Measurements from ENCODE around the gene ARMC9.
"Not testable (repeated sequence)": the region's sequence is repeated elsewhere in the genome, so short reads cannot be mapped to it uniquely, and the experiment has no call there.

The ARMC9 gene

DNA sequence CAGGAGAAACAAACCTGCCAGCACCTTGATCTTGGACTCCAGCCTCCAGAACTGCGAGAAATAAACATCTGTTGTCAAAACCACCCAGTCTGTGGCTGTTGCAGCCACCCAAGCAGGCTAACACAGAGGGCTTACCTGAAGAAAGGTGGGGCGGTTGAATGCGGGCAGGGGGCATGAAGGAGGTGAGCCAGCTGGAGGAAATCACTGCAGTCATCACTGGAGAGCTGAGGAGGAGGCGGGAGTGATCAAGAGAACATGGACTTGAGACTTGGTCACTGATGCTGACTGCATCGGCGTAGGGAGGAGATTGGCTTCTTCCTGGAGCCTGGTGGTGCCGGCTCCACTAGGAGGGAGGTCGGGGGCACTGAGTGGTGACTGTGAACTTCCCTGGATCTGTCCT lies 14.6 kb upstream of the ARMC9 start:
- DNase-seq (ENCODE audit: low read depth) = no peak

GRCh38 chr2:231184319-231184718 lies 14.1 kb upstream of the ARMC9 start:
- DNase-seq (ENCODE audit: low read depth) = no peak

DNA sequence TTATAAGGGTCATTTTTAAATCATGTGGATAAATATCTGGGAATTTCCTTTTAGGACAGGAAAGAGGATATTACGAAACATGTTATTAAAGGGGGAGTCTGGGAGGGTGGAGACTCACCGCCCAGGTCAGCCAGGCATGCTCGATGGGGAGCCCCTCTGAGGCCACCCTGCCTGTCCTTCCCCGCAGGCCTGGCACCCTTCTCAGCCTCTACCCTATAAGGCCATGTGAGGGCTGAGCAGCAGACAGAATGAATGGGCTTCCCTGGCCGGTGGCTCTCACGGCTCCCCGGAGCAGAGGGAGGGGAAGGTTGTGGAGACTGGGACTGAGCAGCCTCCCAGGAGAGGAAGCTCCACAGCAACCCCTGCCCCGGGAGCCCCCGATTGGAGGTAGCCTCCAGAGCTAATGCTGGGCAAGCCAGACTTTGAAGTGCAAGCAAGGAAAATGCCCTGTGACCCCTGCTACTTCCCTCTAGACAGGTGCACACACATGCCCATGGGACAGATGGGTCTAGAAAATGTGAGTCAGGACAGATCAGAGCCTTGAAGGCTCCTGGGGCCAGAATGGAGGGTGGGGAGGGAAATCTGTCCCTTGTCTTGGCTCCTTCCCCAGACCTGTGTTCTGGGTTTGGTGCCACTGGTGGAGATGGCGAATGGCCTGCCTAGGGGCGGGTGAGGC lies 13.2 kb upstream of the ARMC9 start:
- no peak for DNase-seq (ENCODE audit: low read depth)

GRCh38 chr2:231185886-231186285 lies 12.5 kb upstream of the ARMC9 start:
- no peak for DNase-seq (ENCODE audit: low read depth)

DNA sequence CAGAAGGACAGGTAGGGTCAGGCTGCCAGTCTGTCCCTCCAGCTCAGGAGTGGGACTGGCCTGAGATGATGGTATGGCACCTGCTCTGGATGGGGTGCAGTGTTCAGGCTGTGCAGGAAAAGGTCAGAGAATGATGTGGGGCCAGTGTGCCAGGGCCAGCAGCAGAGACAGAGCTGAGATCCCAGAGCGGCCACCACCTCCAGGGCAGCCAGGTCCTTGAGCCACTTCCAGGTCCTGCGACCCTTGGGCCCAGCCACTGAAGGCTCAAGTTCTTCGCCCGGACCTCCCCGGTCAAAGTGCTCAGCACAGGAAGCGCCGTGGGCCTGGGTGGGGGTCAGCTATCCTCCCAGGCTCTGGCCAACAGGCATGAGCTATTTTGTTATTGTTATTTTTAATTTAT lies 12.1 kb upstream of the ARMC9 start:
- no peak for DNase-seq (ENCODE audit: low read depth)

DNA sequence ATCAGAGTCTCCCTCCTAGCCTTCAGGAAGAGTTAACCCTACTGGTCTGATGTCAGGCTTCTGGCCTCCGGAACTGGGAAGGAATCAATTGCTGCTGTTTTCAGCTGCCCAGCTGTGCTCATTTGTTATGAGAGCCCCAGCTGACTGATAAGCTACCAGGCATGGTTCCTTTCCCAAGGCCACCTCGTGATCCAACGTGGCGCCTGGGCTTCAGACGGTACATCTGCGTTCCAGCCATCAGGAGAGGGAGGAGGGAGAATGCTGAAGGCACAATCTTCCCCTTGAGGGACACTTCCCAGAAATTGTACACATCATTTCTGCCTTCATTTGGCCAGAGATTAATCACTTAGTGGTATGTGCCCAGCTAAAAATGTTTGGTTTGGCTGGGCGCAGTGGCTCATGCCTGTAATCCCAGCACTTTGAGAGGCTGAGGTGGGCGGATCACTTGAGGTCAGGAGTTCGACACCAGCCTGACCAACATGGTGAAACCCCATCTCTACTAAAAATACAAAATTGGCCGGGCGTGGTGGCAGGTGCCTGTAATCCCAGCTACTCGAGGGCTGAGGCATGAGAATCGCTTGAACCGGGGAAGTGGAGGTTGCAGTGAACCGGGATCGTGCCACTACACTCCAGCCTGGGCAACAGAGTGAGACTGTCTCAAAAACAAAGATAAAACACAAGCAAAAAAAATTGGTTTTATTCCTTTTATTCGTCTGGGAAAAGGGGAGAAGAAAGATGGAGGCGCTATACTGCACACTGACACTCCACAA lies 10.5 kb upstream of the ARMC9 start:
- DNase-seq (ENCODE audit: low read depth) = no peak

- no peak for DNase-seq (ENCODE audit: low read depth)
Measured at GRCh38 chr2:231188506-231189170, 9.8 kb upstream of the ARMC9 start.

DNA sequence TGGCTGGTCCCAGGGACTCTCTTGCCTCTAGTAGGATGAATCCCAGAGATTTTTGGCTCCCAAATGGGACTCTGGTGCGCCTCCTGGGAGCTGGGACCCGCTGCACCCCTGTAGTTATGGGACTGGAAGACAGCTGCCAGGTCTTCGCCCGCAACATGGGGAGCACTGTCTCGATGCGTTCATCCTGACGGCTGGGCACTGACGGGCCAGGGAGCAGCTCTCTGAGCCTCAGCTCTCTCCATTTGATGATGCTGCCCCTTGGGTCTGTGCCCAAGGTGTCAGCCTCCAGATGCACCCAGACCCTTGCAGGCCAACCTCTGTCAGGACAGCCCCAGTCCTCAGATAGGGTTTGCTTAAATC lies 9.3 kb upstream of the ARMC9 start:
- DNase-seq (ENCODE audit: low read depth) = no peak

DNA sequence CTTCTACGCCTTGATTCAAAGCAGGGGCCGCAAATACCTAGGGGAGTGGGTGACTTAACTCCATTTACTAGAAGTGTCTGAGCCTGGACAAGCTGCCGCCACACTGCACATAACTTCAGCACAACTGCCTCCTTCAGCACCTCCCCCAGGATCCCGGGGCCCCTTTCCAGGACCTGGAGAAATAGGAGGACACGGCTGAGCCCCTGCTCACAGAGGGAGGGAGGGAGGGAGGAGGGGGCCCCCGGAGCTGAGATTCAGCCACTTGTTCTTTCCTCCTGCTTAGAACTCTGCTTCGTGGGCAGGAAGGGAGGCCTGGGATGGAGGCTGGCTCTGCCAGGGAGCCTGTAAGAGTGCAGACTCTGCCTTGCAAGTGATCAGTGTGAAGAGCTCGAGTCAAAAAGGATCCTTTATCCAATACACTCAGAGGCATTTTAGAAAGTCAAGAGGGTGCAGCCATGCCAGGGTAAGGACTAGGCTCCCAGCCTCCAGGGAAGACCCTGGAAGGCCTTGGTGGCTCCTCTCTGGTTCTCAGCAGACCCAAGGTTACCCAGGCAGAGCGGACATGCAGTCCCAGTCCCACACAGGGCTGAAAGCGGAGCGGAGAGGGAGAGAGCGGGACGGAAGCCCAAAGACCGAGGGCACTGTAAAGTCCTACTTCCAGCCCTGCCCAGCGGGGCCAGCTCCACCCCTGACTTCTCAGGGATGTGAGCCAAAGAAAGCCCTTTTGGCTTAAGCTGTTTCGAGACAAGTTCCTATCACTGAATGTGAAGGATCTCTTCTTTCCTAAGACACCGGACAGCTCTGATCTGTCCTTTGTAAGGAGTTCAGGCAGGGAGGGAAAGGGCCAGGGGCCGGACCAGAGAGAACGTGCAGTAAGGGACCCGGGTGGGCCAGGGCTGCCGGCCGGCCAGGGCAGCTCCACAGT lies 8.6 kb upstream of the ARMC9 start:
- no peak for DNase-seq (ENCODE audit: low read depth)

GRCh38 chr2:231190531-231191197 lies 7.8 kb upstream of the ARMC9 start:
- DNase-seq (ENCODE audit: low read depth) = no peak

- no peak for DNase-seq (ENCODE audit: low read depth)
Measured at GRCh38 chr2:231191896-231192872, 6.2 kb upstream of the ARMC9 start.

DNA sequence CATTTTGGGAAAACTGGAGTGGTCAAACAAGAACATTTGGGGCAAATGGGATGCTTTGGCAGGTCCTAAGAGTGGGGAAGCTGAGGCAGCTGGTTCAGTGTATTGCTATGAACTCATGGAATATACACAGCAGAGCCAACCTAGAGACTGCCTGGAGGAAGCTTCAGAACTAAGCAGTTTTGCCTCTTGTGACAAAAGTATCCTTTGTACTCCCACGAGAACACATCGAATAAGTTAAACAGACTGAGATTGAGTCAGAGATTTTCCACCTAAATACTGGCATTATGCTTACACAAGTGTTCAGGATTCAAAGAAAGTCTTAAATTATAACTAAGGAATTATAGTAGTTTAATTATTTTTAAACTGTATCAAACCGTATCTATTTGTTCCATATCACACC lies 5.2 kb upstream of the ARMC9 start:
- DNase-seq (ENCODE audit: low read depth) = no peak

- DNase-seq (ENCODE audit: low read depth) = no peak
Measured at GRCh38 chr2:231196592-231196991, 1.8 kb upstream of the ARMC9 start.

DNA sequence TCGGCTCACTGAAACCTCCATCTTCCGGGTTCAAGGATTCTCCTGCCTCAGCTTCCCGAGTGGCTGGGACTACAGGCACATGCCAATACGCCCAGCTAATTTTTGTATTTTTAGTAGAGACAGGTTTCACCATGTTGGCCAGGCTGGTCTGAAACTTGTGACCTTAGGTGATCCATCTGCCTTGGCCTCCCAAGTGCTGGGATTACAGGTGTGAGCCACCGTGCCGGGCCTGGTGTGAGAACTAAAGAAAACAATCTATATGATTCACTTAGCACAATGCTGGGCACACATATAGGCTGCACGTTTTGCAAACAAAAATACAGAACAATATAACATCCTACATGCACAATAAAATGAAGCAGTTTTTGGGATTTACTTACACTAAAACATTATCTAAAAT lies 1.2 kb upstream of the ARMC9 start:
- DNase-seq (ENCODE audit: low read depth) = not testable (repeated sequence)

DNA sequence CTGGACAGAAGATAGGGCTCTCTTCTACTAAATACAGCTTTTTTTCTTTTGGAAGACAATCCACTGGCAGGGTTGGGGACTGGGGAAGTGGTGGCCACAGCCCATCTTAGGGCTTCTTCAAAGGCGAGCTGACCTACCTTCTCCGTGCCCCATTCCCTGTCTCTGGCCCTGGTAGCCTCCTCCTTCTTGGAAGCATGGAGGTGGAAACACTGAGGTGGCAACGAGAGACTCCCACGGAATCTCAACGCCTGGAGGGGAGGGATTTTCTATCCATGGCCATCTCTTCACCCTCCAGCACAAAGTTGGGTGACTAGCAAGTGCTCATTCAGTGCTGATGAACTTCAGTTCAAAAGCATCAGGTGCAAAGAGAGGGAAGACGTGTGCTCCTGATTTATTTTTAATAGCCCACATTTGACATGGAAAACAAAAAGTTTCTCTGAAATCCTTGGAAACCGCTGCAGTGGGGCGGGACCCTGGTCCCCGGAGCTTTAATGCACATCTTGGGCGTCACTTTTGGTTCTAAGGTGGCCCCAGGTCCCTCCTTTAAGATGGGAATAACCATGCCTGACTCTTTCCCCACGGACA lies 633 bp upstream of the ARMC9 start:
- DNase-seq (ENCODE audit: low read depth) = no peak

- DNase-seq (ENCODE audit: low read depth) = no peak
Measured at GRCh38 chr2:231199219-231199618, 788 bp downstream of the ARMC9 start.

GRCh38 chr2:231200805-231201474 lies 2.5 kb downstream of the ARMC9 start:
- DNase-seq (ENCODE audit: low read depth) = no peak

DNA sequence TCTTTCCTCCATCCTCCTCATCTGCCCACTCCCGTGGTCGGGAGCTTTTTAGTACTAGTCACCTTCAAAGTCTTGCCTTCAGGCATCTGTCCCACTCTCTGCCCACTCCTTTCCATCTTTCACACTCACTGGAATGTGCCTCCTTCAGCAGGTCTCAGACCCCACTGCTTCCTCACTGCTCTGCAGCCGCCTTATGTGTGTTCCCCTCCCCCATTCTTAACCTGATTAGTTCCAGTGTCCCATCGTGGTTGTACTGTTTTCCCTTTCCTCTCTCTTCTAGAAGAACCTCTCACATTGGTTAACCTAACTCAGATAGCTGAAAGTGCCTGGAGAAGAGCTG lies 3.0 kb downstream of the ARMC9 start:
- no peak for DNase-seq (ENCODE audit: low read depth)

DNA sequence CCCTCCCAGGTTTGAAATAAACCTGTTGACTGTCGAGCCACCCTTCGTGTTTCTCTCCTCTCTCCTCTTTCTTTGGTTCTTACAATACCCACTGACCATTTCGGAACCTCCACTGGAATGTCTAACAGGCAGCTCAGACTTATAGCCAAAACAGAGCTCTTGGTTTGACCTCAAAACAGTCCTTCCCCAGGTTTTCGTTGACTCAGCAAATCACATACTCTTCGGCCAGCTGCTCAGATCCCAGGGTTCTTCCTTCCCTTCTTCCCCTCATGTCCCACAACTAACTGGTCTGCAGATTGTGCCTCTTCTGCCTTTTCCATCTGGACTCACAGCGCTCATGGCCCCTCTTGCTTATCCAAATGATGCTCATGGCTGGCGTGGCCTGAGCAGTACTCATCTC lies 4.7 kb downstream of the ARMC9 start:
- DNase-seq (ENCODE audit: low read depth) = no peak

GRCh38 chr2:231204146-231204545 lies 5.7 kb downstream of the ARMC9 start:
- no peak for DNase-seq (ENCODE audit: low read depth)

All from stimulated activated CD8-positive, alpha-beta memory T cell treated with anti-CD3 and anti-CD28 coated beads, Interleukin-15, amount 100 ng/mL, for 1 hour (primary cell).